ENCODE results near the gene CFH. TPM values are rescaled to one million over a fixed set of nuclear protein-coding genes. Genes with fewer than 3 reads are reported as not detected.

Gene CFH
- total RNA-seq, 1 donor from 2014 or later: not detected

- H3K4me3 Mint-ChIP-seq (ENCODE audit: unreplicated experiment): no peak overlapping the region
These were observed 764 bp upstream of the CFH start for GRCh38 chr1:196651079-196651478.

DNA sequence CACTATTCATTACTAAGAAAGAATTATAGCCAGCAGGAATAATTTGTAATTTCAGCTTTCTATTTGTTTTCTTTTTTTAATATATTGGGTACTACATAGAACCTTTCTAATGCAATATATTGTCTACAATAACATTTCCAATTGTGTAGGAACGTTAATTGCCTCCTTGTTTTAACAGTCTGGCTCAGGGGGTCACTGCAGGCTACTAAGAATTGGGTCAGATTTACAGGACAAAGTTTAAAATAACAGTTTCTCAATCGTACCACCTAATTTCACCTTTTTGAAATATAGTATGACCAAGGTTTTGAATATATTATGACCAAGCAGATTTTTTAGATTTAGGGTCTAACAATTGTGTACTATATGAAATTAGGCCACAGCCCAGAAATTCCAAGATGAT, 2.4 kb downstream of the CFH start:
- H3K4me1 Mint-ChIP-seq (ENCODE audit: low read depth, unreplicated experiment): peaks cover 2% of the 10 kb centered on the region
- no peak for TF ChIP-seq CTCF (IDR thresholded peaks at IDR 0.05; ENCODE audit: partially characterized antibody, unreplicated experiment)
- no peaks in the 10 kb centered on the region for H3K27me3 Mint-ChIP-seq (ENCODE audit: unreplicated experiment)
- no peak overlapping the region for H3K4me3 Mint-ChIP-seq (ENCODE audit: unreplicated experiment)
- DNase-seq: no peak
- no peaks in the 10 kb centered on the region for H3K9me3 Mint-ChIP-seq (ENCODE audit: unreplicated experiment)
- no peak overlapping the region for H3K27ac Mint-ChIP-seq (ENCODE audit: unreplicated experiment)
- H3K36me3 Mint-ChIP-seq (ENCODE audit: unreplicated experiment): no peaks in the 10 kb centered on the region

More at GRCh38 chr1:196651079-196651478, 764 bp upstream of the CFH start:
- Mint-ChIP-seq H3K4me1 (ENCODE audit: low read depth, unreplicated experiment) (peaks cover 2% of the 10 kb centered on the region), H3K36me3 (ENCODE audit: unreplicated experiment) (no peaks in the 10 kb centered on the region), H3K27me3 (ENCODE audit: unreplicated experiment) (no peaks in the 10 kb centered on the region), H3K9me3 (ENCODE audit: unreplicated experiment) (no peaks in the 10 kb centered on the region), H3K27ac (ENCODE audit: unreplicated experiment) (no peak overlapping the region)
- no peak for TF ChIP-seq CTCF (IDR thresholded peaks at IDR 0.05; ENCODE audit: partially characterized antibody, unreplicated experiment)
- no peak for DNase-seq

DNA sequence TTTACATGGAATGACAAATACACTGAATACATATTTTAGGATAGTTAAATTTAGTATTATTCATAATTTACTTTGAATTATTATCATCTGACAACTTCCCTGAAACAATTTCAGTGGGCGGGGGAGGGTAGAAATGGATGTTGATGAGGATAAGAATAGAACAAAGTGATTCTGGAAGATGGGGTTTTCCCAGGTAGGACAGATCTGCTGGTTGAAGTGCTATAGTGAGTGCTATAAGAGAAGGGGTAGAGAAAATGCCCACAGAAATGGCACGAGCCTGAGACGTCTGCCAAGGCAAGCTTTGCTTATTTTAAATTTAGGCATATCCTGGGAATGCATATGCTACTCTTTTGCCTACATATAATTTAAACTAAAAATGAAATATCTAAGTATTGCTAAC, 3.2 kb downstream of the CFH start:
- H3K27me3 Mint-ChIP-seq (ENCODE audit: unreplicated experiment): no peaks in the 10 kb centered on the region
- no peaks in the 10 kb centered on the region for H3K9me3 Mint-ChIP-seq (ENCODE audit: unreplicated experiment)
- no peak for DNase-seq
- peaks cover 4% of the 10 kb centered on the region for H3K4me1 Mint-ChIP-seq (ENCODE audit: low read depth, unreplicated experiment)
- no peaks in the 10 kb centered on the region for H3K36me3 Mint-ChIP-seq (ENCODE audit: unreplicated experiment)
- no peak overlapping the region for H3K27ac Mint-ChIP-seq (ENCODE audit: unreplicated experiment)
- H3K4me3 Mint-ChIP-seq (ENCODE audit: unreplicated experiment): no peak overlapping the region
- TF ChIP-seq CTCF (IDR thresholded peaks at IDR 0.05; ENCODE audit: partially characterized antibody, unreplicated experiment): no peak

GRCh38 chr1:196655494-196655893, 3.7 kb downstream of the CFH start:
- Mint-ChIP-seq H3K27me3 (ENCODE audit: unreplicated experiment) (no peaks in the 10 kb centered on the region), H3K36me3 (ENCODE audit: unreplicated experiment) (no peaks in the 10 kb centered on the region), H3K4me3 (ENCODE audit: unreplicated experiment) (no peak overlapping the region), H3K27ac (ENCODE audit: unreplicated experiment) (no peak overlapping the region), H3K4me1 (ENCODE audit: low read depth, unreplicated experiment) (peaks cover 5% of the 10 kb centered on the region), H3K9me3 (ENCODE audit: unreplicated experiment) (no peaks in the 10 kb centered on the region)
- no peak for TF ChIP-seq CTCF (IDR thresholded peaks at IDR 0.05; ENCODE audit: partially characterized antibody, unreplicated experiment)
- no peak for DNase-seq

DNA sequence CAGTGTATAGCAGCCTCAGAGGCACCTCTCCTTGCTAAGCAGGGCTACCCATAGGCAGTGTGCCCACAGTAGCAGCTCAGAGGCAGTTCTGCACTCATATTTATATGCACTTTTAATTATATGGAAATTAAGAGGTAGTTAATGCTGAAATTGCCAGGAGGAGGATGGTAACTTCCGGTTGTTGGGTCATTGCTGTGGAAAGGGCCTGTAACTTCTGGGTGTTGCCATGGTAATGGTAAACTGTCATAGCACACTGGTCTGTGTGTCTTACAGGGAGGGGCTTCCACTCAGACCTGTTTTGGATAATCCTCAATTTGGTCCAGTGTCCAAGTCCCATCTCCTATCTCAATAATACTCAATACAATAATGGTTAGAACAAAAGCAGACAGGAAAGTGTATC, 7.6 kb downstream of the CFH start:
- H3K27ac Mint-ChIP-seq (ENCODE audit: unreplicated experiment): no peak overlapping the region
- peaks cover 5% of the 10 kb centered on the region for H3K4me1 Mint-ChIP-seq (ENCODE audit: low read depth, unreplicated experiment)
- no peaks in the 10 kb centered on the region for H3K9me3 Mint-ChIP-seq (ENCODE audit: unreplicated experiment)
- no peak for TF ChIP-seq CTCF (IDR thresholded peaks at IDR 0.05; ENCODE audit: partially characterized antibody, unreplicated experiment)
- DNase-seq: no peak
- no peaks in the 10 kb centered on the region for H3K36me3 Mint-ChIP-seq (ENCODE audit: unreplicated experiment)
- no peaks in the 10 kb centered on the region for H3K27me3 Mint-ChIP-seq (ENCODE audit: unreplicated experiment)
- no peak overlapping the region for H3K4me3 Mint-ChIP-seq (ENCODE audit: unreplicated experiment)

Measured in glutamatergic neuron (in vitro differentiated cells).